Motor neuron (in vitro differentiated cells): ENCODE data around the gene LIN37. TPM values are rescaled to one million over a fixed set of nuclear protein-coding genes. Genes with fewer than 3 reads are reported as not detected.

Experiments
- ATAC-seq, 8 experiments: fragments of 200-7000 bp; cut with Tn5 transposase; replicated peaks in 6 of 8; 2 replicates each; pipeline ENCODE4 v1.8.0; 2021; ENCODE audit warnings: mild to moderate bottlenecking in 8 of 8, moderate library complexity in 8 of 8
- H3K27ac ChIP-seq, 2 donors: fragments of 250-450 bp; sonication (Bioruptor Pico); 2 replicates each; pipeline ENCODE4 v1.9.0; 2021; ENCODE audit warnings: antibody characterized with exemption in 2 of 2, mild to moderate bottlenecking in 2 of 2, moderate library complexity in 1 of 2
- H3K4me1 ChIP-seq, 2 donors: fragments of 250-450 bp; sonication (Bioruptor Pico); replicated peaks in 1 of 2; 2 replicates each; pipeline ENCODE4 v1.6.1; 2021; ENCODE audit warnings: antibody characterized with exemption in 2 of 2, mild to moderate bottlenecking in 2 of 2, moderate library complexity in 1 of 2
- H3K4me3 ChIP-seq, 5 donors: fragments of 250-450 bp; sonication (Bioruptor Pico); 2 replicates each; pipeline ENCODE4 v1.9.0; 2021; ENCODE audit warnings: antibody characterized with exemption in 5 of 5, mild to moderate bottlenecking in 5 of 5, moderate library complexity in 4 of 5
- WGBS, 10 experiments: fragments of 450-650 bp; shearing (Covaris generic); methylation state at CpG; one replicate each; pipeline ENCODE4 v1.0.0; 2022; 5-methylcytosine and 5-hydroxymethylcytosine counted together
- in situ Hi-C, 9 experiments: fragments of 400-800 bp; cut with MboI; loops; one replicate each; pipeline ENCODE4 v1.15.0; 2021; ENCODE audit warnings: low sequenced_read_pairs in 9 of 9, low pct_unique_long_range_greater_than_20kb in 2 of 9; ENCODE audit not compliant: unreplicated experiment in 9 of 9
- total RNA-seq, 8 experiments: library from RNA; unstranded; fragments of 300-600 nt; gene quantifications; 2 replicates each; pipeline versions ENCODE4 v1.2.3 to v1.2.4, GENCODE V29; 2022

LIN37 gene
- total RNA-seq, 8 experiments from 2014 or later, result 12.6 to 32.0 (median 19.9) TPM

GRCh38 chr19:35743640-35744429, 4.5 kb upstream of the LIN37 start:
- peaks cover 11 to 12% of the 10 kb centered on the region in 2 donors for H3K4me1 ChIP-seq
- H3K27ac ChIP-seq, result no peak overlapping the region
- in situ Hi-C loops, result no loop called here
- H3K4me3 ChIP-seq, result peak overlapping the region; percentile 97 to 99 (median 98)
- WGBS, 10 experiments, result 33 to 100% (median 83%) methylated on average over 1 to 13 of the region's 19 CpGs; no CpG with 5 or more reads in 3 of the 10 experiments
- no peak for ATAC-seq

GRCh38 chr19:35744430-35745327, 3.7 kb upstream of the LIN37 start:
- ATAC-seq, result peak; percentile 43 to 56 (median 47)
- Histone ChIP-seq H3K4me1 (peaks cover 16 to 20% of the 10 kb centered on the region in 2 donors), H3K4me3 (peak overlapping the region; percentile 97 to 99 (median 98)), H3K27ac (peak overlapping the region; percentile 99 to 100)
- in situ Hi-C loops, result no loop called here
- 0 to 2% (median 0%) methylated on average over 1 to 13 of the region's 41 CpGs; no CpG with 5 or more reads in 1 of the 10 experiments for WGBS, 10 experiments

GRCh38 chr19:35745328-35746086, 2.9 kb upstream of the LIN37 start, which contains the start of the genes PSENEN and U2AF1L4:
PSENEN (plus strand) TSS chr19:35745651; CDS start chr19:35745931, 280 bp downstream.
U2AF1L4 (minus strand) TSS chr19:35745418; CDS start chr19:35745391, 27 bp downstream.
- peaks cover 16 to 22% of the 10 kb centered on the region in 2 donors for H3K4me1 ChIP-seq
- peak; percentile 40 to 61 (median 54) for ATAC-seq
- in situ Hi-C loops, result no loop called here
- WGBS, 10 experiments, result 0 to 7% (median 1%) methylated on average over 1 to 27 of the region's 40 CpGs; no CpG with 5 or more reads in 4 of the 10 experiments
- H3K4me3 ChIP-seq, result peak within 1 kb of the TSS; percentile 97 to 99 (median 98)
- H3K27ac ChIP-seq, result peak within 1 kb of the TSS; percentile 99 to 100

GRCh38 chr19:35746087-35746462, 2.3 kb upstream of the LIN37 start:
- in situ Hi-C loops, result no loop called here
- WGBS, 10 experiments, result 0 to 60% methylated on average over 1 of the region's 4 CpGs; no CpG with 5 or more reads in 8 of the 10 experiments
- H3K4me1 ChIP-seq, result peaks cover 16 to 22% of the 10 kb centered on the region in 2 donors
- ATAC-seq, result no peak
- H3K4me3 ChIP-seq, result peak overlapping the region; percentile 97 to 99 (median 98)
- H3K27ac ChIP-seq, result peak overlapping the region; percentile 37 to 63

- WGBS, 10 experiments, result 50 to 86% methylated on average over 1 to 4 of the region's 5 CpGs; no CpG with 5 or more reads in 8 of the 10 experiments
- no peak overlapping the region for H3K27ac ChIP-seq
- ATAC-seq, result no peak
Measured at GRCh38 chr19:35746531-35746930, 1.8 kb upstream of the LIN37 start.

GRCh38 chr19:35750167-35750566, 1.8 kb downstream of the LIN37 start:
- in situ Hi-C loops, result no loop called here
- WGBS, 10 experiments, result 40 to 80% (median 80%) methylated on average over 1 of the region's 5 CpGs; no CpG with 5 or more reads in 7 of the 10 experiments
- ATAC-seq, result no peak

More at GRCh38 chr19:35746531-35746930, 1.8 kb upstream of the LIN37 start:
- H3K4me1 ChIP-seq, result peaks cover 15 to 20% of the 10 kb centered on the region in 2 donors
- peak overlapping the region in 2 of 5 donors; percentile 97 to 99 for H3K4me3 ChIP-seq
- in situ Hi-C loops, result no loop called here

GRCh38 chr19:35751839-35752745, 3.7 kb downstream of the LIN37 start:
- H3K4me1 ChIP-seq, result peaks cover 15 to 16% of the 10 kb centered on the region in 2 donors
- in situ Hi-C loops, result no loop called here
- H3K27ac ChIP-seq, result no peak overlapping the region
- no peak overlapping the region for H3K4me3 ChIP-seq
- no peak for ATAC-seq
- WGBS, 10 experiments, result 44 to 100% (median 90%) methylated on average over 1 to 7 of the region's 14 CpGs; no CpG with 5 or more reads in 3 of the 10 experiments

More at GRCh38 chr19:35750167-35750566, 1.8 kb downstream of the LIN37 start:
- H3K27ac ChIP-seq, result no peak overlapping the region
- H3K4me3 ChIP-seq, result no peak overlapping the region
- H3K4me1 ChIP-seq, result peaks cover 11 to 14% of the 10 kb centered on the region in 2 donors

GRCh38 chr19:35752746-35753350, 4.5 kb downstream of the LIN37 start:
- Histone ChIP-seq H3K27ac (no peak overlapping the region), H3K4me3 (no peak overlapping the region), H3K4me1 (peaks cover 17 to 18% of the 10 kb centered on the region in 2 donors)
- WGBS, 10 experiments, result 50 to 100% (median 84%) methylated on average over 1 to 13 of the region's 20 CpGs; no CpG with 5 or more reads in 3 of the 10 experiments
- no peak for ATAC-seq
- in situ Hi-C loops, result no loop called here

- WGBS, 10 experiments, result 80 to 100% (median 100%) methylated on average over 1 to 3 of the region's 20 CpGs; no CpG with 5 or more reads in 7 of the 10 experiments
- Histone ChIP-seq H3K27ac (no peak overlapping the region), H3K4me3 (no peak overlapping the region), H3K4me1 (peaks cover 17 to 20% of the 10 kb centered on the region in 2 donors)
- in situ Hi-C loops, result no loop called here
- ATAC-seq, result no peak
Measured at GRCh38 chr19:35753634-35754369, 5.4 kb downstream of the LIN37 start.

- in situ Hi-C loops, result no loop called here
- ATAC-seq, result no peak
- no peak overlapping the region for H3K27ac ChIP-seq
- peaks cover 16 to 19% of the 10 kb centered on the region in 2 donors for H3K4me1 ChIP-seq
- no peak overlapping the region for H3K4me3 ChIP-seq
- 80 to 87% methylated on average over 3 to 5 of the region's 13 CpGs; no CpG with 5 or more reads in 8 of the 10 experiments for WGBS, 10 experiments
Measured at GRCh38 chr19:35754370-35755130, 6.2 kb downstream of the LIN37 start.
